ENCODE measurements around the gene PKHD1.

Gene PKHD1

DNA sequence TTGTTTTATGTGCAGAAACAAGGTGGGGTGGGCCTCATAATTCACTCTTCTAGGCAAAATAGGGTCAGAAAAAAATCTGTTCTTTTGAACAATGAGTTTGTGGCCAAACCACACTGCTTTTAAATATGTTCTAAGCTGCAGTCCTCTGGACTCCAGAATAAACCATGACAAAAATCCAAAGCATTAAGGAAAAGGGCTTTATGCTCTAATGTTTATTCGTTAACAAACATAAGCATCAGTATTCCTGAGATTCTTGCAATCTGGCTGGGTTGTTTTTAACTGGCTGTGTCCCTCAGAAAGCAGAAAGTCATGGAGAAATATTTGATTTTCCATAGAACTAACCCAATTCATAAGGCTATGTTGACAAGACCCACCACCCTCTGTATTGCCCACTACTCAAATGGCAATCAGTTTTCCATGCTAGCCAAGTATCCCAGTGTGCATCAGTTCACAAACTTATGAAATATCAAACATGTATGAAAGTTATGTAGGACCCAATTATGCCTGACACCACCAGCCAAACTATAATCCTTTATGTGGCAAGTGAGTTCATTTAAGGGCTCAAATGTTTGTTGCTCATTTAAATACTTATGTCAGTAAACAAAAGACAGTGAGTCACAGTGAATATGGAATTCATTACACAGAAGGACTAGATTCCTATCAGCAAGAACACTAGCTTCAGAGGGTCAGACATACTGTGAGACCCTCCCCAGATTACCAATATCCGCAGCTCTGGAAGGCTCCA lies 45.1 kb downstream of the PKHD1 start:
- no peak overlapping the region for H3K4me3 ChIP-seq (ENCODE audit: control insufficient read depth, low read depth, low read length)
- no peak for TF ChIP-seq CTCF (conservative IDR thresholded peaks at IDR 0.05; ENCODE audit: control insufficient read depth, insufficient read depth, low read depth, low read length)
- DNase-seq (ENCODE audit: low read depth) = no peak

- H3K4me3 ChIP-seq (ENCODE audit: control insufficient read depth, low read depth, low read length) = no peak overlapping the region
- TF ChIP-seq CTCF (conservative IDR thresholded peaks at IDR 0.05; ENCODE audit: control insufficient read depth, insufficient read depth, low read depth, low read length) = no peak
- DNase-seq (ENCODE audit: low read depth) = no peak
Observed at GRCh38 chr6:52041134-52041533, 46.3 kb downstream of the PKHD1 start.

GRCh38 chr6:52027699-52028098 lies 59.7 kb downstream of the PKHD1 start:
- DNase-seq (ENCODE audit: low read depth) = no peak
- no peak for TF ChIP-seq CTCF (conservative IDR thresholded peaks at IDR 0.05; ENCODE audit: control insufficient read depth, insufficient read depth, low read depth, low read length)
- no peak overlapping the region for H3K4me3 ChIP-seq (ENCODE audit: control insufficient read depth, low read depth, low read length)

- no peak for TF ChIP-seq CTCF (conservative IDR thresholded peaks at IDR 0.05; ENCODE audit: control insufficient read depth, insufficient read depth, low read depth, low read length)
- DNase-seq (ENCODE audit: low read depth) = no peak
- no peak overlapping the region for H3K4me3 ChIP-seq (ENCODE audit: control insufficient read depth, low read depth, low read length)
Observed at GRCh38 chr6:52024451-52025068, 62.9 kb downstream of the PKHD1 start.

GRCh38 chr6:52022675-52023074 lies 64.7 kb downstream of the PKHD1 start:
- no peak overlapping the region for H3K4me3 ChIP-seq (ENCODE audit: control insufficient read depth, low read depth, low read length)
- no peak for DNase-seq (ENCODE audit: low read depth)
- TF ChIP-seq CTCF (conservative IDR thresholded peaks at IDR 0.05; ENCODE audit: control insufficient read depth, insufficient read depth, low read depth, low read length) = no peak

- no peak overlapping the region for H3K4me3 ChIP-seq (ENCODE audit: control insufficient read depth, low read depth, low read length)
- TF ChIP-seq CTCF (conservative IDR thresholded peaks at IDR 0.05; ENCODE audit: control insufficient read depth, insufficient read depth, low read depth, low read length) = peak; percentile 62
- peak; percentile 33 for DNase-seq (ENCODE audit: low read depth)
Observed at GRCh38 chr6:52020945-52021570, 66.4 kb downstream of the PKHD1 start.

All from fibroblast of mammary gland (primary cell).